HG02870 (cell line): ENCODE results near the gene AGAP2.
"Not testable (repeated sequence)": the region's sequence is repeated elsewhere in the genome, so short reads cannot be mapped to it uniquely, and the experiment has no call there.

Experiments used
- ATAC-seq: cut with Tn5 transposase; IDR thresholded peaks from one replicate; pipeline ENCODE4 v1.9.1; 2021; ENCODE audit warnings: mild to moderate bottlenecking, moderate library complexity; ENCODE audit not compliant: unreplicated experiment

AGAP2 gene

DNA sequence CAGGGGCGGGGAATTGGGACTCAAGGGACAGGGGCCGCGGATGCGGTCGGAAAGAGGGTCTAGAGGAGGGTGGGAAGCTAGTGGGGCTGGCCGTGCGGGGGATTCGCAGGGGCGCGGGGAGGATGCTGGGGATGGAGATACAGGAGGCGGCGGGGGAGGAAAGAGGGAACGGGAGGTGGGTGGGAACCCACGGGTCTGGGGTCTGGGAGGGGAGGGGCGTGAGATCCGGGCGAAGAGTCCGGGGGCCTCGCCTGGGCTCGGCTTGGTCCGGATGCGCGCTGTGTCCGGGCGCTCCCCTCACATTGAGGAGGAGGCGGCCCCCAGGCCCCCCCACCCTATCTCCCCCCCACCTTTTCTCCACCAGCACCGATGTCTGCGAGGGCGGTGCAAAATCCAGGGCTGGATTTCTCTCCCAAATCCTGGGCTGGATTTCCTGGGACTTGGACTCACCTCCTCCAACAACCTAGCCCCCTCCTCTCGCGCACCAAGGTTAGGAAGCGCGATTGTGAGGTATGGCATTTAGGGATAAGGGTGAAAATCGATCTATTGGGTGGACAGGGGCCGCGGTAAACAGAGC lies at the start of gene AGAP2:
AGAP2 (minus strand) TSS at position 82 of the 577 bp plus-strand sequence. CDS start 496 bp downstream, outside the sequence.
- ATAC-seq: no peak

DNA sequence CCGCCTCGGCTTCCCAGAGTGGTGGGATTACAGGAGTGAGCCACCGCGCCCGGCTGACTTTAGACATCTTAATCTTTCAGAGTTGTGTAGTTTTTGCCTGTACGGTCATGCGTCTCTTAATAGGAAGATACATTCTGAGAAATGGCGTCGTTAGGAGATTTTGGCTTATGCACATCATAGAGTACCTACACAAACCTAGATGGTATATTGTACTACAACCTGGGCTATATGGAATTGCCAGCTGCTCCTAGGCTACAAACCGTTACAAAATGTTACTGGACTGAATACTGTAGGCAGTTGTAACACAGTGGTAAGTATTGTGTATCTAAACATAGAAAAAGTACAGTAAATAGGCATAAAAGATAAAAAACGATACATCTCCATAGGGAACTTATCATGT lies 45.3 kb upstream of the AGAP2 start:
- ATAC-seq: no peak

DNA sequence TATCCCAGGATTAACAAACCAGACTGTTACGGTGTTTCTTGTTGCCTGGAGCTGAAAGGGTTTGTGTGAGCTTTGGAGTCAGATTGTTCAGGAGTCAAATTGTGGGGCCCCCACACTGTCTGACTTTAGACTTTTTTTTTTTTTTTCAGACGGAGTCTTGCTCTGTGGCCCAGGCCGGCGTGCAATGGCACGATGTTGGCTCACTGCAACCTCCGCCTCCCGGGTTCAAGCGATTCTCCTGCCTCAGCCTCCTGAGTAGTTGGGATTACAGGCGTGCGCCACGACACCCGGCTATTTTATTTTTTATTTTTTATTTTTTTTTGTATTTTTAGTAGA lies 44.9 kb upstream of the AGAP2 start:
- ATAC-seq: no peak

DNA sequence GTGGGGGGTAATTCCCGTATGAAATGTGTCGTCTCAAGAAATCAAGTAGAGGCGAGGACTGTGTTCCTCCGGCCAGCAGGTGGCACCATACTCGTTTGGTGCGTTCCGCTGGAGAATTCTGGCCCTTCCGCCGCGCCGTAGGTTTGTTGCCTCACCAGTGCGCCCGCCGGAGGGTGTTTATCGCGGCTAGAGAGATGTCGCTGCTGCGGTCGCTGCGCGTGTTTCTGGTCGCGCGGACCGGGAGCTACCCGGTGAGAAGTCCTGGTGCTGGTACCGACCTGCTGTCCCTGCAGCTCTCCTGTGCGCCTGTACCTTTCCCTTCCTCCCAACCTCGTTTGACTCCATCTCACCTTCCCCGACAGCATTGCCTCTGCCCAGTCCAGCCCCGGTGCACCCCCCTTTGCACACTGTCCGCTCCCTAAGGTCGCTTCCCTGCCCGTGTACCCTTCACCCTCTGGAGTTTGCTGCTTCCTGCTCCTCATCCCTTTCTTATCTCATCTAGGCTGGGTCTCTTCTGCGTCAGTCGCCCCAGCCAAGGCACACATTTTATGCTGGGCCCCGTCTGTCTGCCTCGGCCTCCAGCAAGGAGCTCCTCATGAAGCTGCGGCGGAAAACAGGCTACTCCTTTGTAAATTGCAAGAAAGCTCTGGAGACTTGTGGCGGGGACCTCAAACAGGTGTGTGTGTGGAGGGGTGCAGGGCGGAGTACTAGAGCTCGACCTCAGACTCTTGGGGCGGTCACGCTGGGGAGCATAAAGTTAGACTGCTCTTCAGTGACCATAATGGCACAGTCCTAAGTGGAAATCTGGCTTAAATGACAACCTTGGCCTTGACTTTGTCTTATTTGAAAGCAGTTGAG lies 44.3 kb upstream of the AGAP2 start, which contains the start of gene TSFM:
TSFM (plus strand) TSS at position 180 of the 858 bp plus-strand sequence; CDS start at position 195, 15 bp downstream.
- ATAC-seq: peak; percentile 85

DNA sequence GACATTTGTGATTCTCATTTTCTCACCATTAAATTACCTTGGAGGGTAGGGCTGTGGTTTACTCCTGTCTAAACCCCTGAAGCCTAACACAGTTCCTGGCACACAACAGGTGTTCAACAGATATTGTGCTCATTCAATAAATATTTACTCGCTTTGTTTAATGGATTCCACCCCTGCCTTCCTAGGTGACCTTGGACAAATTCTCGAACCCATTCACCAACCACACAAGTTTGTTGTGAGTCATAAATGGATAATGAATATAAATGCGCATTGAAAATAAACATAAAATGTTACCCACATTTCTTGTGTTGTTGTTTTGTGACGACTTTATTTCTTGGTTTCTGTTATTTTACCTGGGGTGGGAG lies 43.7 kb upstream of the AGAP2 start:
- no peak for ATAC-seq

DNA sequence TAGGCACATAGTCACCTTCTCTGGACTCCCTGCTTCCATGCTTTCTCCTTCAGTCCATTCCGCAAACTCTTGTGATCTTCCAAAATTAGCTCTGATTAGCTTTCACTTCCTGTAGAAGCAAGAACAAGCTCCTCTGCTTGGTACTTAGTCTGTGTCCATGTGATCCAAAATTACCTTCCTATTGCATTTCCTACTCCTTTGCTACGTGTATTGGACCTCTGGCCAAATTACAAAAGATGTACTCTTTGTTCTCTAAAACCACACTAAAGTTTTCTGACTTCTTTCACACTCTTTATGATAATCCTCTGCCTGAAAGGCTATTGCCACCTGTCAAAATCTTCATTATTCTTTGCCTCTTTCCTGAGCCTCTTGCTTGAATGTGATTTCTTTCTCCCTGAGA lies 43.3 kb upstream of the AGAP2 start:
- ATAC-seq: no peak

DNA sequence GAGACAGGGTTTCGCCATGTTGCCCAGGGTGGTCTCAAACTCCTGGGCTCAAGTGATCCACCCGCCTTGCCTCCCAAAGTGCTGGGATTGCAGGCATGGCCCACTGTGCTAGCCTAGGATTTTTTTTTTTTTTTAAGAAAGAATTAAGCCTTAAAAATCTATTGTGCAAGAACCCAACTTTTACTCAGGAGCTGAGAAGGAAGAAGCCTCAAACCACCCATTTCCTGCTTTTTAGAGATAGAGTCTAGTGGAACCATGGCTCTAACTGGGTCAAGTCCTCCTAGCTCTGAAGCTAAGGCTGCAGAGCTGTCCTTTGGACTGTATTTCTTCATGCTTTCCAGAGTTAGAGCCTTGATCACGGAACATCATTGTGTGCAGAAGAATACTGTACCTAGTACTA lies 42.7 kb upstream of the AGAP2 start:
- no peak for ATAC-seq

DNA sequence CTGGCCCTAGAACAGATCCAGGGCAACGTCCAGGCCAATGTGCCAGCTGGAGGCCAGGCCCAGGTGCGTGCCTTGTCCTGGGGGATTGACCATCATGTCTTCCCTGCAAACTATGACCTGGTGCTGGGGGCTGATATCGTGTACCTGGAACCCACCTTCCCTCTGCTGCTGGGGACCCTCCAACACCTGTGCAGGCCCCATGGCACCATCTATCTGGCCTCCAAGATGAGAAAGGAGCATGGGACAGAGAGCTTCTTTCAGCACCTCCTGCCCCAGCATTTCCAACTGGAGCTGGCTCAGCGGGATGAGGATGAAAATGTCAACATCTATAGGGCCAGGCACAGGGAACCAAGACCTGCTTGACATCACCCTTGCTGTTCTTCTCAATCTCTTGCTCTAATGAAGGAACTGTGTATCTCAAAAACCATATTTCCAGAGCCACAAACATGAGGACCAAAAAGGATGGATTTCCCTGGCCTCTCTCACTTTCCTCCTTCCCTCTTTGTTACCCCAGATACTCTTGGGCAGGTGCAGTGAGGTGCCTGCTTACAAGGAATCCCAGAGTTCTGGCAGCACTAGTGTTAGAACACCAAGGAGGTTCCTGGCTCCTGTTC lies 41.8 kb upstream of the AGAP2 start:
- ATAC-seq: no peak

DNA sequence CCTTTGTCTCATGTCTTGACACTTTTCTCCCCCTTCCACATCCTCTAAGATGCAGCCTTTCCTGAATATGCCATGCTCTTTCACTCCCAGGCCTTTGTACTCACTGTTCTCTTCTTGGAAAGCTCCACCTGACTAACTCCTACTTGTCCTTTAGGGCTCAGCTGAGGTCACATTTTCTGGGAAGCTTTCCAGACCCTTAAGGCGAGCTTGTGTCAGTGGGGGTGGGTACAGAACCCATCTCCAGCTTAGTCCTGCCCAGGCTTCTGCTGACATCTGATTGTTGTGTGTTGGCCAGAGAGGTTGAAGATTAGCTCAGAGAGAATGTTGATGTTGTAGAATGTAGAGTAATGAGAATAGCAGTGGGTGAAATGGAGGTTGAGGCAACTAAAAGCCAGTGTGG lies 41.2 kb upstream of the AGAP2 start:
- ATAC-seq: no peak

DNA sequence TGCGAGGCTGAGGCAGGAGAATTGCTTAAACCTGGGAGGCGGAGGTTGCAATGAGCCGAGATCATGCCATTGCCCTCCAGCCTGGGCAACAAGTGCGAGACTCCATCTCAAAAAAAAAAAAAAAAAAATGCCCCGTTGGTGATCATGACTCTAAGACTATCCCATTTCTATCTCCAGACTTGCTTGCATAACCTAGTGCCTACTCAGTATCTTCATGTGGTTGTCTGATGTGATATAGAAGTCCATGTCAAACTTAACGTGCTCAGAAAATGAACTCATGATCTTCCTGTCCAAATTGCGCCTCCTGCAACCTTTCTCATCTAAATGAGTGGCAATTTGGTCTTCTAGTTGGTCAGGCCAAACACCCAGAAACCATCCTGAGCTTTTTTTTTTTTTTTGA lies 39.4 kb upstream of the AGAP2 start:
- no peak for ATAC-seq

DNA sequence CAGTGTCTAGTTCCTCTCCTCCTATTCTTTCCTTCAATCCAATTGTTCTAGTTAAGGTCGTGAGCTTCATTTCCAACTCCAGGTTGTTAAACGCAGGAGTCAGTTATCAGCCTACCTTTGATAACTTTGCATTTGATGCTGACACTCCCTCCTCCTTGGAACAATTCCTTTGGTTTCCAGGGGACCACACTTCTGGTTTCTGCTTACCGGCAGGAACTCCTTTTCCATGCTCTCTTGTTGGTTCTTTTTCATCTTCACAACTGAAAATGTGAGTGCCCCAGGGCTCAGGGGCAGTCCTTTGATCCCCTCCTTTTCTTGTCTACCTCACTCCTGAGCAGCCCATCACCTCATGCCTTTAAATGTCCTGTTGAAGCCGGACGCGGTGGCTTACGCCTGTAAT lies 38.8 kb upstream of the AGAP2 start:
- no peak for ATAC-seq

DNA sequence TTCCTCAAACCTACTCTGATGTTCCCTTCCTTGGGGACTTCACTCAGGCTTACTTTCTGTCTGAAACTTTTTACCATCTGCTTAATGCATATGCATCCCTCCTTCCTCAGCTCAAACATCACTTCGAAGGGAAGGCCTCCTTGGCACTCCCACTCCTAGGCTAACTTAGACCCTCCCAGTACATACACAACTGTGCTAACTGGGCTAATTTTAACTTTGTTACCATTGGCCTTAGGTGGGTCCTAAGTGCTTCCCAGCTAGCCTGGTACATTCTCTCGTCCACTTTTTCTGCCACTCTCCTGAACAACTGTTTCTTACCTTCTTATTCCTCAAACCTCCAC lies 37.7 kb upstream of the AGAP2 start:
- no peak for ATAC-seq

DNA sequence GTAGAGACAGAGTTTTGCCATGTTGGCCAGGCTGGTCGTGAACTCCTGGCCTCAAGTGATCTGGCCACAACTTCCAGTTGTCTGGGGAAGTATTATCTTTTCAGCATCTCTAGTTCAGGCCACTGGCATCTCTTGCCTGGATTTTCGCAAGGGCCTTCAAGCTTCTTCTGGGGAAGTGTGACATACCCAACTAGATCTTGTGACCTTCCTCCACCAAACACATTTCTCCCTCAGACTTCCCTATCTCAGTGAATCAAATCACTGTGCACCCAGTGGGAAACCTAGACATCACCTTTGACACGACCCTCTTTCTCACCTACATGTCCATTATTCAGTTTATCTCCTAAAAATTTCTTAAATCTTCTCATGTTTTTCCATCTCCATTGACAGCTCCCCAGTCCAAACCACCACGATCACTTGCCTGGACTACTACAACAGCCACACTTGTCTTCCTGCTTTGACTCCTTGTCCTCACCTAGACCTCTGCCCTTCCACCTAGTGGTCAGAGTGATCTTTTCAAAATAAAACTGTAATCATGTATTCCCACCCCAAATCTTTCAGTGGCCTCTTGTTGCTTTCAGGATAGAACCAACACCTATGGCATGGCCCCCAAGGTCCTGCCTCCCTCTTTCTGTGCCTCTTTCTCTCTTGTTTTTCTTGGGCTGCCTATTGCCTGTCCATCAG lies 37.2 kb upstream of the AGAP2 start:
- no peak for ATAC-seq

DNA sequence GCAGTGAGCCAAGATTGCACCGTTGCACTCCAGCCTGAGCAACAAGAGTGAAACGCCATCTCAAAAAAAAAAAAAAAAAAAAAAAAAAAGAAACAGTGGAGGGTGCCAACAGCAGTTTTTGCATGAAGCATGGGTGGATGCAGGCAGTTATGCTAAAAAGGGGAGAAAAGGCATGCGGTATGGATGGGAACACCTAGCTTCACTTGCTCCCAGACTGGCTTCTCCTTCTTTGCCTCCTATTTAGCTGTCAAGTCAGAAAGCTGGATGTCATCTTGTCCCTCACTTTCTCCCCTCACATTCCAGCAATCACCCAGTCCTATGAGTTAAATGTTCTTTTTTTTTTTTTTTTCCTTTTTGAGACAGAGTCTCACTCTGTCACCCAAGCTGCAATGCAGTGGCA lies 36.5 kb upstream of the AGAP2 start:
- no peak for ATAC-seq

DNA sequence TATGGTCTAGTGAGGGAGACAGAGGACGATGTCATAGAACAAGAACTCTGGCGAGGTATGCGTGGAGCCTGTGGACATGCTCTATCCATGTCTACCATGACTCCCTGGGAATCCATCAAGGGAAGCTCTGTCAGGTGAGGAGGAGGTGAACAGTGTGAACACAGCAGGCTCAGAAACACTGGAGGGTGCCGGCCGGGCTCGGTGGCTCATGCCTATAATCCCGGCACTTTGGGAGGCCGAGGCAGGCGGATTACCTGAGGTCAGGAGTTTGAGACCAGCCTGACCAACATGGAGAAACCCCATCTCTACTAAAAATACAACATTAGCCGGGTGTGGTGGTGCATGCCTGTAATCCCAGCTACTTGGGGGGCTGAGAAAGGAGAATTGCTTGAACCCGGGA lies 36.1 kb upstream of the AGAP2 start:
- not testable (repeated sequence) for ATAC-seq

DNA sequence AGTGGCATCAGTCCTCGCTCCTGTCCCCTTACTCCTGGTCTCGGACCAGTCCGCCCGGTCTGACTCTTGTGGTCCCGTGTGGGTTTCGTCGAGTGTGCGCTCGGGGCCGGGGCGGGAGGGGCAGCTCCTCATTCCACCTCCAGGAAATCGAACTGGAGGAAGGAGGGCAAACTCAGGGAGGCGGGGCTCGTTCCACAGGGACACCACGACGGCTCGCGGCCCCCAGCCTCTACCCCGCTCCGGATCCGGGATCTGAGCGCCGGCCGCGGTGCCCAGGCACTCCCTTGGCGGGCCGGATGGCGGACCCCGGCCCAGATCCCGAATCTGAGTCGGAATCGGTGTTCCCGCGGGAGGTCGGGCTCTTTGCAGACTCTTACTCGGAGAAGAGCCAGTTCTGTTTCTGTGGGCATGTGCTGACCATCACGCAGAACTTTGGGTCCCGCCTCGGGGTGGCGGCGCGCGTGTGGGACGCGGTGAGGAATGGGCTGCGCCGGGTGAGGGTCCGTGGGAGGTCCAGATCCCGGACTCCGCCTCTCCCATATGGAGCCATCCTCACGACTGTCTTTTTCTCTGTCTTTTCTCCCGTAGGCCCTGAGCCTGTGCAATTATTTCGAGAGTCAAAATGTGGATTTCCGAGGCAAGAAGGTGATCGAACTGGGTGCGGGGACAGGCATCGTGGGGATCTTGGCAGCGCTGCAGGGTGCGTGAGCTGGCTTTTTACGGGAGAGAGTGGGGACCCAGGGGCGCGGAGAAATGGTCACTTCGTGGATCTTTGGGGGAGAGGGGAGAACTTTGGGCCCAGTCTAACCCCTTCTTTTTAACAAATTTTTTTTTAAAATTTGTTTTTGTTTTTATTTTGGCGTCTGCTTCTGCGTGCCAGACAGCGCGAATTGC lies 34.1 kb upstream of the AGAP2 start, which contains the start of gene EEF1AKMT3:
EEF1AKMT3 (plus strand) TSS at position 186 of the 894 bp plus-strand sequence; CDS start at position 297, 111 bp downstream.
- ATAC-seq: peak; percentile 17

DNA sequence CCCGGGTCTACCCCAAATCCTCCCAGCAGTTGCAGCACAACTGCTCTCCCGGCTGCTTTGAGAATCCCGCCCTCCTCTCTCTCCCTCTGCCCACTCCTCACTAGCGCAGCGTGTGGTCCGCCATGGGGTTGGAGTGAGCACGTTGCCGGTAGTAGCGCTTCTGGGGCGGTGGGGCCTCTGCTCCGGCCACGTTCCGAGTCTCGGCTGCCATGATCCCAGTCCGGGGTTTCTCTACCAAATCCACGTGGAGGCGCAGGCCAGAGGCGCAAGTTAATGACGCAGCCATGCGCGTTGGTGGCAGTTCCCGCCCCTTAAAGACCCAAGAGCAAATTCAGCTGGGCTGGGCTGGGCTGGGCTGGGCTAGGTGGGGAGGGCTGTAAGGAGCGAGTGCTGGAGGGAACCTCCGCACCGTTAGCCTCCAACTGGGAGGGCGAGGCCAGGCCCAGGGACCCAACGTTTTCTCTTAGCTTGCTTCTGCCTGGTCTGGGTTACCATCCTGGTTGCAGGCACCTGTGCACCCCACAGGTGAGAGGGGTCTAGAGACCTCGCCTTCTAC lies 33.4 kb upstream of the AGAP2 start, which contains the start of gene METTL1:
METTL1 (minus strand) TSS at position 233 of the 556 bp plus-strand sequence; CDS start at position 211, 22 bp downstream.
- peak; percentile 74 for ATAC-seq

DNA sequence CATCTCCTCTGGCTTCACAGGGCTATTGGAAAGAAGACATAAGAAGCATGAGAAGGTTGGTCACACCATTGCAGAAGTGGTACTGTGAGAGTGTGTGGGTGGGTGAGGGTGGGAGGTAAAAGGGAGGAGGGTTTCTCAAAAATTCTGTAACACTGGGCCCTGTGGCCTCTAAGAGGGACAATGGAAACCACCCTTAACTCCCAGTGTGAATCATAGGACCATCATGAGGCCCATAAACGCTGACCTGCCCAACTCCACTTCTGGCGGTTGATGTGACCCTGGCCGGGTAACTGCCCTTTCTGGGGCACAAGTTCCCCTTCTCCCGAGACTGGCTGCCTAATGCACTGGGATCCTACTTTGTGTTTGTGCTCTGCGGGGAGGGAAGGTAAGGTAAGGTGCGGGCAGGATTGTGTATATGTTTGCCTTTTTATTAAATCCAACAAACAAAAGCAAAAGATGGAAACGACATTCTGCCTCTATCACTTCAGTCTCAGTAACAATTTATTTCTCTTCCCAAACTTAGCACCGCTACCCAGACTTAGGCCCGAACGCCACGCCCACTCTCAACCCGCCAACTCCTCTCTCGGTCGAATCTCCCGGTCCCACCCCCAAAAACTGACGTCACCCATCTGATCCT lies 32.8 kb upstream of the AGAP2 start:
- ATAC-seq: peak; percentile 78

DNA sequence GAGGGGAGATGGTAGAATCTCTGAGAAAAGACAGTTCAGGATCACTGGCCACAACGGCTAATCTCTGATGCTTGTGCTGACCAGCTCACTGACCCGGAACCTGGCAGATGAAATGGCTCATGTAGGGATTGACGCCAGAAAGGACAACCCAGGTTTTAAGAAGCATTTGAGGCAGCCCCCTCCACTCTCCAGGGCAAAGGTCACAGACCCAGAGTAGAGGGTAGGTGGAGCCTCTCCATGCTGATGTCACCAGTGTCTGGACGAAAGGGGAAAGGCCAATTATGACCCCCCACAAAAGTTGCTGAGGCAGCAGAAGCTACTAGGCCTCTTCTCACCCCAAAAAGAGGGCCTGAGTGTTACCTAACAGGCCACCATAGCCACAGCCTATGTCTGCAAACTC lies 32.2 kb upstream of the AGAP2 start:
- no peak for ATAC-seq

DNA sequence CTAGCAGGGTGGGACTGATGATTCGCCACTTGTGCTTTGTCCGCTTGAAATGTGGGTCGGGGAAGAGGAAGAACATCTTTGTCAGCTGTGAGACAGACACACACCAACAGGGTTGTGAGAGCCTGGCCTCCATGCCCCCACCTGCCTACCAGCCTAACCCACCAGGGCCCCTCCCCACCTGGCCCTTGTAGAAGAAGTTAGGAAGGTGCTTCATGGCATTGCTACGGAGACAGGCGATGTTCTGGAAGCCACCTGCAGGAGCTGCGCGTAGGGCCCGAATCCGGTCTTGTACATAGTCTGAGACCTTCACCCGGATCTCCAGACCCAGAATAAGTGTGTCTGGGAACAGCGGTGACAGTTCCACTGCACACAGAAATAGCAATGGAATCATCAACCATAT lies 31.1 kb upstream of the AGAP2 start:
- ATAC-seq: no peak
